GM23338 (cell line): ENCODE data around the gene RNF223. TPM values are rescaled to one million over a fixed set of nuclear protein-coding genes. Genes with fewer than 3 reads are reported as not detected.

Source experiments
- ATAC-seq: fragments of 200-7000 bp; cut with Tn5 transposase; 3 replicates; pipeline ENCODE4 v1.9.1; 2020
- DNase-seq: peaks from one replicate; pipeline ENCODE4 v3.0.0-alpha.2; 2015; ENCODE audit warnings: low spot score
- H2AFZ ChIP-seq: fragments of 200-600 bp; sonication (generic); 2 replicates; pipeline ENCODE4 v1.8.0; 2016; ENCODE audit warnings: antibody characterized with exemption, mild to moderate bottlenecking, moderate library complexity
- H3F3A ChIP-seq: fragments of 200-600 bp; sonication (generic); replicated peaks from 2 replicates; pipeline ENCODE4 v1.8.0; 2017; ENCODE audit warnings: antibody characterized with exemption, mixed run types, low read depth
- H3K27ac ChIP-seq: fragments of 200-600 bp; sonication (generic); 2 replicates; pipeline ENCODE4 v1.6.1; 2016; ENCODE audit warnings: low read depth
- H3K27me3 ChIP-seq: fragments of 200-600 bp; sonication (generic); 2 replicates; pipeline ENCODE4 v1.8.0; 2016; ENCODE audit warnings: mild to moderate bottlenecking, mixed run types, moderate library complexity; ENCODE audit not compliant: insufficient read depth
- H3K36me3 ChIP-seq: fragments of 200-600 bp; sonication (generic); 2 replicates; pipeline ENCODE4 v1.8.0; 2016; ENCODE audit warnings: mild to moderate bottlenecking; ENCODE audit not compliant: insufficient read depth
- H3K4me1 ChIP-seq: fragments of 200-600 bp; sonication (generic); 2 replicates; pipeline ENCODE4 v1.8.0; 2016; ENCODE audit warnings: mild to moderate bottlenecking, moderate library complexity; ENCODE audit not compliant: insufficient read depth
- H3K4me2 ChIP-seq: fragments of 200-600 bp; sonication (generic); 2 replicates; pipeline ENCODE4 v1.7.1; 2017; ENCODE audit warnings: mixed run types
- H3K4me3 ChIP-seq: fragments of 200-600 bp; sonication (generic); 2 replicates; pipeline ENCODE4 v1.6.1; 2016; ENCODE audit warnings: mixed run types
- H3K79me2 ChIP-seq: fragments of 200-600 bp; sonication (generic); replicated peaks from 2 replicates; pipeline ENCODE4 v1.8.0; 2017; ENCODE audit warnings: mild to moderate bottlenecking; ENCODE audit not compliant: insufficient read depth
- H3K9me2 ChIP-seq: fragments of 200-600 bp; sonication (generic); 2 replicates; pipeline ENCODE4 v1.8.0; 2017; ENCODE audit not compliant: insufficient read depth
- H4K20me1 ChIP-seq: fragments of 200-600 bp; sonication (generic); replicated peaks from 2 replicates; pipeline ENCODE4 v1.8.0; 2017; ENCODE audit warnings: mild to moderate bottlenecking; ENCODE audit not compliant: insufficient read depth
- H3K27ac Mint-ChIP-seq: 2 replicates; pipeline ENCODE4 v1.8.0; 2020; ENCODE audit warnings: inconsistent platforms, mild to moderate bottlenecking, moderate library complexity, mixed read lengths
- H3K27me3 Mint-ChIP-seq: 3 replicates; pipeline ENCODE4 v1.8.0; 2022; ENCODE audit warnings: low read depth, mild to moderate bottlenecking, moderate library complexity, mixed read lengths, inconsistent platforms; ENCODE audit not compliant: insufficient read depth, poor library complexity
- H3K36me3 Mint-ChIP-seq: 3 replicates; pipeline ENCODE4 v1.8.0; 2021; ENCODE audit warnings: low read depth, mild to moderate bottlenecking, inconsistent platforms, moderate library complexity, mixed read lengths
- H3K4me1 Mint-ChIP-seq: 3 replicates; pipeline ENCODE4 v1.8.0; 2020; ENCODE audit warnings: mild to moderate bottlenecking, inconsistent platforms, mixed read lengths
- H3K4me3 Mint-ChIP-seq: 3 replicates; pipeline ENCODE4 v1.8.0; 2021; ENCODE audit warnings: moderate library complexity, mild to moderate bottlenecking, inconsistent platforms, mixed read lengths
- H3K9me3 Mint-ChIP-seq: 3 replicates; pipeline ENCODE4 v1.8.0; 2020; ENCODE audit warnings: moderate library complexity, mild to moderate bottlenecking, inconsistent platforms, mixed read lengths
- CREB1 ChIP-seq: fragments of 250-450 bp; sonication (Bioruptor Pico); IDR thresholded peaks from 2 replicates; pipeline ENCODE4 v1.5.0; 2020; ENCODE audit warnings: low read depth, mild to moderate bottlenecking, moderate library complexity
- CTCF ChIP-seq, 2 experiments: fragments of 200-600 bp in 1 of 2; sonication (generic) in 1 of 2; conservative IDR thresholded peaks; 2 replicates each; pipeline versions ENCODE4 v1.5.1 to v1.6.1; 2016 to 2017; ENCODE audit warnings: antibody characterized with exemption in 2 of 2, low read depth in 2 of 2, mild to moderate bottlenecking in 2 of 2, moderate library complexity in 1 of 2
- EZH2 ChIP-seq: fragments of 200-600 bp; sonication (generic); IDR thresholded peaks from one replicate; pipeline ENCODE4 v1.8.0; 2017; ENCODE audit warnings: antibody characterized with exemption, mild to moderate bottlenecking, low read depth; ENCODE audit not compliant: unreplicated experiment
- EZH2phosphoT487 ChIP-seq: fragments of 200-600 bp; sonication (generic); IDR thresholded peaks from one replicate; pipeline ENCODE4 v1.8.1; 2018; ENCODE audit warnings: antibody characterized with exemption; ENCODE audit not compliant: unreplicated experiment
- JUNB ChIP-seq: IDR thresholded peaks from one replicate; pipeline ENCODE4 v1.6.1; 2016; ENCODE audit warnings: antibody characterized with exemption; ENCODE audit not compliant: unreplicated experiment
- NANOG ChIP-seq: IDR thresholded peaks from 2 replicates; pipeline ENCODE4 v1.6.1; 2016; ENCODE audit warnings: antibody characterized with exemption, borderline replicate concordance
- POLR2AphosphoS5 ChIP-seq: IDR thresholded peaks from 2 replicates; pipeline ENCODE4 v1.6.1; 2016; ENCODE audit warnings: antibody characterized with exemption, low read depth
- REST ChIP-seq: IDR thresholded peaks from one replicate; pipeline ENCODE4 v1.6.1; 2018; ENCODE audit warnings: antibody characterized with exemption; ENCODE audit not compliant: unreplicated experiment
- STAT1 ChIP-seq: IDR thresholded peaks from one replicate; pipeline ENCODE4 v1.6.1; 2016; ENCODE audit warnings: antibody characterized with exemption; ENCODE audit not compliant: unreplicated experiment
- ZNF114 ChIP-seq: fragments of 250-450 bp; sonication (Bioruptor Pico); IDR thresholded peaks from 2 replicates; pipeline ENCODE4 v1.5.0; 2020; ENCODE audit warnings: mild to moderate bottlenecking, moderate library complexity
- ZNF331 ChIP-seq: fragments of 250-450 bp; sonication (Bioruptor Pico); IDR thresholded peaks from 2 replicates; pipeline ENCODE4 v1.5.0; 2020; ENCODE audit warnings: low read depth, mild to moderate bottlenecking, moderate library complexity
- ZNF462 ChIP-seq: fragments of 250-450 bp; sonication (Bioruptor Pico); IDR thresholded peaks from 2 replicates; pipeline ENCODE4 v1.5.0; 2020; ENCODE audit warnings: mild to moderate bottlenecking, moderate library complexity
- polyA plus RNA-seq: library from polyadenylated mRNA; unstranded; fragments of >200 nt; fragmentation: Nextera tagmentation; extraction: Ambion mirVana; gene quantifications from 2 replicates; pipeline ENCODE4 v1.2.1, GENCODE V29; 2016
- total RNA-seq: library from RNA; depleted of rRNA; stranded (reverse); fragments of >200 nt; shearing (Covaris generic); gene quantifications from 2 replicates; pipeline ENCODE4 v1.2.3, GENCODE V29; 2014
- TF ChIP-seq, protein P1 (sequence below): IDR thresholded peaks from 2 replicates; pipeline ENCODE4 v1.6.1; 2016; ENCODE audit warnings: antibody characterized with exemption

Gene RNF223
- total and polyA plus RNA-seq, 2 experiments from 2014 or later = not detected

- ATAC-seq (no peak), DNase-seq (no peak)
- Histone ChIP-seq H3F3A (0 out of 2 replicates have a peak, but pooled peaks cover 13% of the 10 kb centered on the region), H3K4me2 (no peak overlapping the region), H3K27ac (no peak overlapping the region), H3K36me3 (peaks cover 4% of the 10 kb centered on the region; the same call in 1 of the 2 replicates), H4K20me1 (peaks cover under 1% of the 10 kb centered on the region; the same call in 1 of the 2 replicates), H3K79me2 (no peaks in the 10 kb centered on the region), H3K4me3 (no peak overlapping the region), H2AFZ (no peak overlapping the region), H3K27me3 (no peaks in the 10 kb centered on the region), H3K9me2 (no peaks in the 10 kb centered on the region), H3K4me1 (no peaks in the 10 kb centered on the region)
- Mint-ChIP-seq H3K4me3 (no peak overlapping the region), H3K9me3 (peaks cover 2% of the 10 kb centered on the region; the same call in 1 of the 3 replicates), H3K27ac (no peak overlapping the region), H3K27me3 (peaks cover 8% of the 10 kb centered on the region), H3K36me3 (peaks cover 30% of the 10 kb centered on the region), H3K4me1 (no peaks in the 10 kb centered on the region)
- TF ChIP-seq ZNF114 (no peak), JUNB (no peak), NANOG (no peak), REST (no peak), CREB1 (CRISPR knock-in tag) (no peak), POLR2AphosphoS5 (no peak), EZH2phosphoT487 (no peak), CTCF (conservative IDR thresholded peaks at IDR 0.05; ENCODE audit: low read depth in 2 of 2) (no peak), STAT1 (no peak), ZNF462 (CRISPR knock-in tag) (no peak), ZNF331 (CRISPR knock-in tag) (no peak), EZH2 (no peak)
- TF ChIP-seq, protein P1, sequence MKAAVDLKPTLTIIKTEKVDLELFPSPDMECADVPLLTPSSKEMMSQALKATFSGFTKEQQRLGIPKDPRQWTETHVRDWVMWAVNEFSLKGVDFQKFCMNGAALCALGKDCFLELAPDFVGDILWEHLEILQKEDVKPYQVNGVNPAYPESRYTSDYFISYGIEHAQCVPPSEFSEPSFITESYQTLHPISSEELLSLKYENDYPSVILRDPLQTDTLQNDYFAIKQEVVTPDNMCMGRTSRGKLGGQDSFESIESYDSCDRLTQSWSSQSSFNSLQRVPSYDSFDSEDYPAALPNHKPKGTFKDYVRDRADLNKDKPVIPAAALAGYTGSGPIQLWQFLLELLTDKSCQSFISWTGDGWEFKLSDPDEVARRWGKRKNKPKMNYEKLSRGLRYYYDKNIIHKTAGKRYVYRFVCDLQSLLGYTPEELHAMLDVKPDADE = no peak
Measured at GRCh38 chr1:1047963-1048362, 26.1 kb downstream of the RNF223 start.
